ENCODE results near the gene SPATA20. TPM values are rescaled to one million over a fixed set of nuclear protein-coding genes. Genes with fewer than 3 reads are reported as not detected.
A peak's percentile ranks its signal among the peaks of the same experiment; 100 is the strongest.

The SPATA20 gene
- total RNA-seq, 1 donor, result 142 TPM

DNA sequence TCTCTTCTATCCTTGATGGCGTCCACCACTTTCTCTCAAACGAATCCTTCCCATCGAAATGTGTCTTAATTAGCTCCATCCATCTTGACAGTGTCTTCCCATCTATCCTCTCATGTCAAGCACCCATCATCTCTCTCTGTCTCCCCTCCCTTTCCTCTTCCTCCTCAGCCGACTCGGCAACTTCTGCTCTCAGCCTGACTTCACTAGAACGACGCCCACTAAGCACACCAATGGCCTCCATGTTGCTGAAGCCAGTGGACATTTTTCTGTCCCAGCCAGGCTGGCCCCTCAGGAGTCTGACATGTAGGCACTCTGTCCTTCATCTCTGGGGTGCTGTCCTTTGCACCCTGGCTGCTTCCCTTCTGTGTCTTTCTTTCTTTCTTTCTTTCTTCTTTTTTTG, 2.5 kb upstream of the SPATA20 start:
- H3K27me3 ChIP-seq (ENCODE audit: insufficient read depth, low read length), result no peaks in the 10 kb centered on the region
- H3K36me3 ChIP-seq (ENCODE audit: insufficient read depth, low read length), result peaks cover 9% of the 10 kb centered on the region
- H3K4me3 ChIP-seq (ENCODE audit: insufficient read depth, low read length), result no peak overlapping the region
- no peak overlapping the region for H3K27ac ChIP-seq (ENCODE audit: low read depth, low read length)
- TF ChIP-seq CTCF (IDR thresholded peaks at IDR 0.05; ENCODE audit: extremely low read depth, low read depth, low read length), result no peak
- H3K79me2 ChIP-seq (ENCODE audit: insufficient read depth, low read length), result peaks cover 12% of the 10 kb centered on the region
- H2AFZ ChIP-seq (ENCODE audit: low read length), result no peak overlapping the region
- H3K4me2 ChIP-seq (ENCODE audit: insufficient read depth, low read length), result no peak overlapping the region
- H3K4me1 ChIP-seq (ENCODE audit: insufficient read depth, low read length), result peaks cover 19% of the 10 kb centered on the region
- H3K9me3 ChIP-seq (ENCODE audit: low read depth, low read length), result no peaks in the 10 kb centered on the region
- DNase-seq (ENCODE audit: insufficient read length, low spot score, missing footprints), result no peak
- H4K20me1 ChIP-seq (ENCODE audit: insufficient read depth, low read length), result no peaks in the 10 kb centered on the region

GRCh38 chr17:50545311-50545710, 1.7 kb upstream of the SPATA20 start:
- peaks cover 12% of the 10 kb centered on the region for H3K79me2 ChIP-seq (ENCODE audit: insufficient read depth, low read length)
- peaks cover 16% of the 10 kb centered on the region for H3K36me3 ChIP-seq (ENCODE audit: insufficient read depth, low read length)
- TF ChIP-seq CTCF (IDR thresholded peaks at IDR 0.05; ENCODE audit: extremely low read depth, low read depth, low read length), result no peak
- H3K9me3 ChIP-seq (ENCODE audit: low read depth, low read length), result no peaks in the 10 kb centered on the region
- no peak overlapping the region for H3K27ac ChIP-seq (ENCODE audit: low read depth, low read length)
- H3K4me2 ChIP-seq (ENCODE audit: insufficient read depth, low read length), result no peak overlapping the region
- peaks cover 19% of the 10 kb centered on the region for H3K4me1 ChIP-seq (ENCODE audit: insufficient read depth, low read length)
- no peaks in the 10 kb centered on the region for H4K20me1 ChIP-seq (ENCODE audit: insufficient read depth, low read length)
- no peak overlapping the region for H2AFZ ChIP-seq (ENCODE audit: low read length)
- H3K4me3 ChIP-seq (ENCODE audit: insufficient read depth, low read length), result no peak overlapping the region
- DNase-seq (ENCODE audit: insufficient read length, low spot score, missing footprints), result no peak
- H3K27me3 ChIP-seq (ENCODE audit: insufficient read depth, low read length), result no peaks in the 10 kb centered on the region

- H3K4me2 ChIP-seq (ENCODE audit: insufficient read depth, low read length), result peak overlapping the region; percentile 92
- no peak overlapping the region for H3K27ac ChIP-seq (ENCODE audit: low read depth, low read length)
- no peak for DNase-seq (ENCODE audit: insufficient read length, low spot score, missing footprints)
- H4K20me1 ChIP-seq (ENCODE audit: insufficient read depth, low read length), result peaks cover 6% of the 10 kb centered on the region
- peaks cover 12% of the 10 kb centered on the region for H3K79me2 ChIP-seq (ENCODE audit: insufficient read depth, low read length)
- no peak overlapping the region for H2AFZ ChIP-seq (ENCODE audit: low read length)
- H3K36me3 ChIP-seq (ENCODE audit: insufficient read depth, low read length), result peaks cover 27% of the 10 kb centered on the region
- no peak for TF ChIP-seq CTCF (IDR thresholded peaks at IDR 0.05; ENCODE audit: extremely low read depth, low read depth, low read length)
- H3K9me3 ChIP-seq (ENCODE audit: low read depth, low read length), result no peaks in the 10 kb centered on the region
- H3K4me3 ChIP-seq (ENCODE audit: insufficient read depth, low read length), result no peak overlapping the region
- H3K4me1 ChIP-seq (ENCODE audit: insufficient read depth, low read length), result peaks cover 12% of the 10 kb centered on the region
- H3K27me3 ChIP-seq (ENCODE audit: insufficient read depth, low read length), result no peaks in the 10 kb centered on the region
Measured at GRCh38 chr17:50546701-50547034, 306 bp upstream of the SPATA20 start.

DNA sequence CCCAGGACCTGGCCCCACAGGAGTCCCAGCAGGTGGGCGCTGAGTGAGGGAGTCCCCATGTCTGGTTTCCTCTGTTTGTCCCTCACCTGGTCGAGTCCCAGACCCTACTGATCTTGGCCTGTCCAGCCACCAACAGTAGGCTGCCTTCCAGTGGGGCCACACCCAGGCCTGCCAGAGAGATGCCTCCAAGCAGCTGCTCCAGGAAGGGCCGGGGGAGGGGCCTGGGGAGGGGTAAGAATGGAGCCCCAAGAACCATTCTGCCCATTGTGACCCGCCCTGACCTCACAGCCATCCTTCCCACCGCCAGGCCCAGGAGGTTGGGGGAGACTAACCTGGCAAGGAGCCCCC, 736 bp downstream of the SPATA20 start:
- Histone ChIP-seq H3K4me3 (ENCODE audit: insufficient read depth, low read length) (peak overlapping the region; percentile 73), H3K27ac (ENCODE audit: low read depth, low read length) (no peak overlapping the region), H3K4me1 (ENCODE audit: insufficient read depth, low read length) (peaks cover 7% of the 10 kb centered on the region), H3K4me2 (ENCODE audit: insufficient read depth, low read length) (peak overlapping the region; percentile 92), H3K36me3 (ENCODE audit: insufficient read depth, low read length) (peaks cover 33% of the 10 kb centered on the region), H2AFZ (ENCODE audit: low read length) (peak overlapping the region; percentile 33), H4K20me1 (ENCODE audit: insufficient read depth, low read length) (peaks cover 6% of the 10 kb centered on the region), H3K27me3 (ENCODE audit: insufficient read depth, low read length) (no peaks in the 10 kb centered on the region), H3K79me2 (ENCODE audit: insufficient read depth, low read length) (peaks cover 12% of the 10 kb centered on the region), H3K9me3 (ENCODE audit: low read depth, low read length) (no peaks in the 10 kb centered on the region)
- TF ChIP-seq CTCF (IDR thresholded peaks at IDR 0.05; ENCODE audit: extremely low read depth, low read depth, low read length), result no peak
- DNase-seq (ENCODE audit: insufficient read length, low spot score, missing footprints), result peak; percentile 92
